Left kidney (tissue), 2 donors: ENCODE results near the gene LRP4. TPM values are rescaled to one million over a fixed set of nuclear protein-coding genes. Genes with fewer than 3 reads are reported as not detected.

ENCODE experiments used
- DNase-seq: peaks from one replicate; pipeline ENCODE4 v3.0.0-alpha.2; 2013
- polyA plus RNA-seq: library from polyadenylated mRNA; unstranded; fragments of 120-200 nt; gene quantifications from one replicate; pipeline ENCODE4 v1.2.1, GENCODE V29; 2013; ENCODE audit not compliant: insufficient read length

Gene LRP4
- polyA plus RNA-seq, 1 donor = 33.4 TPM

- DNase-seq = no peak
Measured at GRCh38 chr11:46849631-46850030, 68.7 kb downstream of the LRP4 start.

GRCh38 chr11:46846510-46846830, 71.9 kb downstream of the LRP4 start:
- DNase-seq = no peak

- DNase-seq = peak; percentile 91
Measured at GRCh38 chr11:46845740-46846509, 72.4 kb downstream of the LRP4 start, which contains the start of gene CKAP5. Gene CKAP5, minus strand, starts transcription at chr11:46846280. Its CDS starts 25,049 bp downstream, at chr11:46821231.

GRCh38 chr11:46845440-46845739, 73.0 kb downstream of the LRP4 start:
- DNase-seq = no peak

GRCh38 chr11:46840116-46840515, 78.2 kb downstream of the LRP4 start:
- no peak for DNase-seq

GRCh38 chr11:46838501-46838900, 79.8 kb downstream of the LRP4 start:
- no peak for DNase-seq

- DNase-seq = no peak
Measured at GRCh38 chr11:46837860-46838259, 80.5 kb downstream of the LRP4 start.

GRCh38 chr11:46836870-46837269, 81.5 kb downstream of the LRP4 start:
- DNase-seq = no peak

GRCh38 chr11:46836431-46836830, 81.9 kb downstream of the LRP4 start:
- DNase-seq = no peak

- DNase-seq = no peak
Measured at GRCh38 chr11:46835897-46836296, 82.5 kb downstream of the LRP4 start.

GRCh38 chr11:46834821-46835220, 83.5 kb downstream of the LRP4 start:
- no peak for DNase-seq

GRCh38 chr11:46832511-46833214, 85.7 kb downstream of the LRP4 start:
- no peak for DNase-seq

GRCh38 chr11:46827995-46828394, 90.4 kb downstream of the LRP4 start:
- no peak for DNase-seq

GRCh38 chr11:46826310-46827044, 91.9 kb downstream of the LRP4 start:
- peak; percentile 71 for DNase-seq

GRCh38 chr11:46808799-46809431, 109.4 kb downstream of the LRP4 start:
- no peak for DNase-seq

Other genes starting within 250 kb of the LRP4 start
- gene ARHGAP1, start 217.9 kb downstream of the LRP4 start, polyA plus RNA-seq = 59.7 TPM
- gene ZNF408, start 217.5 kb downstream of the LRP4 start, polyA plus RNA-seq = 7.3 TPM
- 0.68 TPM for gene F2, start 199.3 kb downstream of the LRP4 start, polyA plus RNA-seq
- 124 TPM for gene CKAP5, start 72.3 kb downstream of the LRP4 start, polyA plus RNA-seq
- gene CSTPP1, start 18.2 kb upstream of the LRP4 start, polyA plus RNA-seq = 62.6 TPM